Parathyroid adenoma (tissue), 2 donors: Measurements from ENCODE around the gene ACTN1.

ENCODE experiments used
- H2AFZ ChIP-seq: fragments of 300-600 bp; sonication (generic); one replicate; pipeline ENCODE4 v1.7.0; 2017; ENCODE audit warnings: antibody characterized with exemption, mild to moderate bottlenecking
- H3K27ac ChIP-seq: fragments of 300-600 bp; sonication (generic); one replicate; pipeline ENCODE4 v1.7.0; 2017
- H3K27me3 ChIP-seq: fragments of 300-600 bp; sonication (generic); one replicate; pipeline ENCODE4 v1.7.0; 2017; ENCODE audit warnings: low read length; ENCODE audit not compliant: control insufficient read depth, insufficient read depth
- H3K36me3 ChIP-seq: fragments of 300-600 bp; sonication (generic); one replicate; pipeline ENCODE4 v1.7.0; 2017; ENCODE audit warnings: low read length; ENCODE audit not compliant: control insufficient read depth, insufficient read depth
- H3K4me1 ChIP-seq: fragments of 300-600 bp; sonication (generic); one replicate; pipeline ENCODE4 v1.7.0; 2017; ENCODE audit warnings: control low read depth
- H3K4me2 ChIP-seq: fragments of 300-600 bp; sonication (generic); one replicate; pipeline ENCODE4 v1.7.0; 2017; ENCODE audit warnings: low read length
- H3K4me3 ChIP-seq: fragments of 300-600 bp; sonication (generic); one replicate; pipeline ENCODE4 v1.7.0; 2017; ENCODE audit warnings: low read depth, low read length
- H3K79me2 ChIP-seq: fragments of 300-600 bp; sonication (generic); one replicate; pipeline ENCODE4 v1.7.0; 2017; ENCODE audit warnings: control low read depth
- H3K9ac ChIP-seq: fragments of 300-600 bp; sonication (generic); one replicate; pipeline ENCODE4 v1.7.0; 2017; ENCODE audit warnings: mild to moderate bottlenecking
- H3K9me3 ChIP-seq: fragments of 300-600 bp; sonication (generic); one replicate; pipeline ENCODE4 v1.7.0; 2017; ENCODE audit warnings: low read length; ENCODE audit not compliant: control insufficient read depth
- CTCF ChIP-seq: fragments of 300-600 bp; sonication (generic); IDR thresholded peaks from one replicate; pipeline ENCODE4 v1.7.0; 2017; ENCODE audit warnings: antibody characterized with exemption, mild to moderate bottlenecking
- donor health status: primary hyperparathyroidism.

ACTN1 gene

DNA sequence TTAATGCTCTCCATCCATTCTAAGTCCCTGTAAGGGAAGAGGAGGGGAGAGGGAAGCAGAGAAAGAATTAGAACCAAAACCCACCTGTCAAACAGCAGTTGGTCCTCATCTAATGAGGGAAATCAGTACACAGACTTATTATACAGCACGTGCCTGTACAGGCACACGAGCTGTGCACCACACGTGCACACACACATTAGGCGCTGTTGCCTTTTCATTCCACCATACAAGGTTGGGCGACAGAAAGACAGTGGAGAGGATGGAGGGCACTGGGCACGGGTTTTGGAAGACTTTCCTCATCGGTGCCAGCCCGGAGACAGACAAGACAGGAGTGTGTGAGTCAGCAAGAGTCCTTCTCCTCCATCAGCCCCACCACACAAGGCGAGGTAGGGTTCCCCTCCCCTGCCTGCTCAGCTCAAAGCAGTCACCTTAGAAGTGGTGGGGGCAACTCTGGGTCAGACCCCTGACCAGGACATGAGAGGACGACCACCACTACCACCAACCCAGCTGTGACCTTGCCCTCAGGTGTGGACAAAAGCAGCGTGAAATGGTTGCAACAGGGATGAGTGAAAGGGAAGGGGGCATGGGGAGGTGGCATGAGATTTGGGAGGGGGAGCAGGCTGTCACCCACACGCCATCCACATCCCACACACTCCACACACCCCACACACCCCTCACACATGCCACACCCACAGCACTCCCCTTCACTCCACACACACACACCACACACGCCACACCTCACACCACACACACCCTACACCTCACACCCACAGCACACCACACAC is 80.7 kb downstream of the ACTN1 start:
- Histone ChIP-seq H3K27ac (no peak overlapping the region), H3K27me3 (no peaks in the 10 kb centered on the region), H3K36me3 (no peaks in the 10 kb centered on the region), H3K4me2 (no peak overlapping the region), H3K4me3 (no peak overlapping the region), H3K9ac (no peak overlapping the region), H3K4me1 (no peaks in the 10 kb centered on the region), H3K9me3 (no peaks in the 10 kb centered on the region), H2AFZ (no peak overlapping the region), H3K79me2 (no peaks in the 10 kb centered on the region)
- no peak for TF ChIP-seq CTCF

DNA sequence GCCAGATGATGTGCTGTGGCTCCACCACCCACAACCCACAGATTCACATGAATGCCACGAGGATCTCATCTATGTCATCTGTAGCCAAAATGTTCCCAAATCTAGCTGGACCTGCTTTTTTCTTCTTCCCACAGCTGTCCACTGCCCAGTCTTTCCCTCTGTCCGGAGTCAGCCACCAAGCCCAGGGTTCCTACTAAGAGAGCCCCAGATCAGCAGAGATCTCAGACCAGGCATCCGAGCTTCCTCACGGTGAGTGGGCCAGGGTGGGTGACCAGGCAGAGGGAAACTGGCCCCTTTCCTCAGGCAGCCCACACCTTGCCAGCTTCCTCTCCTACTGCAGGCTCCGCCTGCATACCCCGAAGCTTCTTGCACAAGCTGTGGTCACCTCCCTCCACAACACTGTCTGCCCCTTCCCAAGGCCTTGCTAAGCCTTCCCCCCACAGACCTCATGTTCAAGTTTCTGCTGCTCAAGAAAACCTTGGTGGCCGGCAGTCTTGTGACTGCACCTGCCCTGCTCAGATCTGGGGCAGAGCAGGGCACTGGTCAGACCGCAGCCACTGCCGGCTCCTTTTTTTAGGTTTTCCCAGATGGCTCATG is 81.4 kb downstream of the ACTN1 start:
- Histone ChIP-seq H3K4me2 (no peak overlapping the region), H3K36me3 (no peaks in the 10 kb centered on the region), H3K27me3 (no peaks in the 10 kb centered on the region), H3K4me1 (no peaks in the 10 kb centered on the region), H3K9me3 (no peaks in the 10 kb centered on the region), H3K27ac (no peak overlapping the region), H2AFZ (no peak overlapping the region), H3K4me3 (no peak overlapping the region), H3K9ac (no peak overlapping the region), H3K79me2 (no peaks in the 10 kb centered on the region)
- TF ChIP-seq CTCF, result no peak

GRCh38 chr14:68896132-68896531 is 83.0 kb downstream of the ACTN1 start:
- no peak overlapping the region for H2AFZ ChIP-seq
- no peaks in the 10 kb centered on the region for H3K79me2 ChIP-seq
- no peak for TF ChIP-seq CTCF
- no peaks in the 10 kb centered on the region for H3K9me3 ChIP-seq
- H3K4me3 ChIP-seq, result no peak overlapping the region
- H3K27ac ChIP-seq, result no peak overlapping the region
- no peak overlapping the region for H3K4me2 ChIP-seq
- H3K27me3 ChIP-seq, result no peaks in the 10 kb centered on the region
- no peaks in the 10 kb centered on the region for H3K36me3 ChIP-seq
- H3K9ac ChIP-seq, result no peak overlapping the region
- H3K4me1 ChIP-seq, result no peaks in the 10 kb centered on the region

DNA sequence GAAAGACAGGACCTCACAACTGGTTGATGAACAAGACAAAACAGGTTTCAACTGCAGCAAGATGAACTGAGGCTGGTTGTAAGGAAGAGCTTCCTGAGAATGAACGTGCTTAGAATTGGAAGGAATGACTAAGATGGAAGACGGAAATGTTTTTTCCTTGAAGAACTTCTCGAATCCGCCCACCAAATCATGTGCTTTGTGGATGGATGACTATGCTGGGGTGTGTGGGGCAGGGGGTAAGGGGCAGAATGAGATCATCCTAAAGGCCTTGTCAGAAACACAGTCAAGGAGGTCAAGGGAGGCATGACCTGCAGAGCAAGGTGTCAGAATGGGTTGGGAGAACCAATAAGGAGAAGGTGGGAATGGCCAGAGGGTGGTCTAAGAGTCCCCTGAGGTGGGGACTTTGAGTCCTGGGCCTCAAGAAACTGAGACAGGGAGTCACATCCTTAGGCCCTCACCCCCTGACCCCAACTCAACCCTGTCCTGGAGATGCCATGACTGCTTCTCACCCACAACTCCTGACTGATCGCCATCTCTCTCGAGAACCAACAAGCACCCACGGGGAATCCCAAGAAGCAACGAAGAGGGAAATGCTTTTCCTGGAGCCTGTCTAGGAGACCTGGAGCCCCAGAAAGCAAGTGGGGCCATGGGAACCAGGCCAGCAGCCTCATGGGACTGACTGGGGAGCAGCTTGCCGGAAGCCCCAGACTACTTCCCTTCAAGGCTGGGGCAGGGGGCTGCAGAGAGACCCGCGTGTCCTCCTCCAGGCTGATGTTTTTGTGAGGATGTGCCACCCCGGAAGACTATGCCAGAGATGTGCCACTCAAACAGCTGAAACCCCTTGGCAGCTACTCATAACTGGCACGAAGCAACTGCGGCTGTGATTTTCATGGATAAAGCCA is 84.0 kb downstream of the ACTN1 start:
- Histone ChIP-seq H3K4me1 (no peaks in the 10 kb centered on the region), H3K4me3 (no peak overlapping the region), H3K9me3 (no peaks in the 10 kb centered on the region), H3K79me2 (no peaks in the 10 kb centered on the region), H3K9ac (no peak overlapping the region), H3K27me3 (no peaks in the 10 kb centered on the region), H3K36me3 (no peaks in the 10 kb centered on the region), H3K4me2 (no peak overlapping the region), H3K27ac (no peak overlapping the region), H2AFZ (no peak overlapping the region)
- TF ChIP-seq CTCF, result no peak
